ENCODE data around the gene ERVFRD-1. TPM values are rescaled to one million over a fixed set of nuclear protein-coding genes. Genes with fewer than 3 reads are reported as not detected.

Gene ERVFRD-1
- total and polyA plus RNA-seq, 2 experiments from 2014 or later, result 0.06 TPM; not detected in 1

GRCh38 chr6:11132194-11132888 is 20.8 kb upstream of the ERVFRD-1 start:
- no peaks in the 10 kb centered on the region for H3K27me3 Mint-ChIP-seq (ENCODE audit: insufficient read depth, low read depth, poor library complexity)
- Histone ChIP-seq H3K79me2 (replicated peaks; ENCODE audit: insufficient read depth) (peaks cover 46% of the 10 kb centered on the region), H2AFZ (no peak overlapping the region), H3K4me3 (no peak overlapping the region), H3K9me2 (ENCODE audit: insufficient read depth) (peaks cover 5% of the 10 kb centered on the region; the same call in 1 of the 2 replicates), H3K4me2 (no peak overlapping the region), H3K36me3 (ENCODE audit: insufficient read depth) (no peaks in the 10 kb centered on the region), H3K27me3 (ENCODE audit: insufficient read depth) (no peaks in the 10 kb centered on the region), H4K20me1 (replicated peaks; ENCODE audit: insufficient read depth) (peaks cover 19% of the 10 kb centered on the region), H3K27ac (ENCODE audit: low read depth) (no peak overlapping the region), H3F3A (replicated peaks; ENCODE audit: low read depth) (no peaks in the 10 kb centered on the region), H3K4me1 (ENCODE audit: insufficient read depth) (peaks cover 14% of the 10 kb centered on the region; the same call in 1 of the 2 replicates)
- H3K4me1 Mint-ChIP-seq, result peaks cover 28% of the 10 kb centered on the region
- no peak for TF ChIP-seq POLR2AphosphoS5 (IDR thresholded peaks at IDR 0.05; ENCODE audit: low read depth)
- no peak for TF ChIP-seq CREB1 (CRISPR knock-in tag; IDR thresholded peaks at IDR 0.05; ENCODE audit: low read depth)
- TF ChIP-seq REST (IDR thresholded peaks at IDR 0.05; ENCODE audit: unreplicated experiment), result no peak
- no peak for TF ChIP-seq CTCF (conservative IDR thresholded peaks at IDR 0.05; ENCODE audit: low read depth in 2 of 2)
- H3K9me3 Mint-ChIP-seq, result no peaks in the 10 kb centered on the region
- H3K27ac Mint-ChIP-seq, result no peak overlapping the region
- H3K36me3 Mint-ChIP-seq (ENCODE audit: low read depth), result peaks cover 15% of the 10 kb centered on the region
- no peak overlapping the region for H3K4me3 Mint-ChIP-seq
- ATAC-seq (no peak), DNase-seq (ENCODE audit: low spot score) (no peak)

- Histone ChIP-seq H3K4me1 (ENCODE audit: insufficient read depth) (peaks cover 11% of the 10 kb centered on the region; the same call in 1 of the 2 replicates), H3F3A (replicated peaks; ENCODE audit: low read depth) (no peaks in the 10 kb centered on the region), H3K4me3 (no peak overlapping the region), H3K79me2 (replicated peaks; ENCODE audit: insufficient read depth) (peaks cover 63% of the 10 kb centered on the region), H3K27me3 (ENCODE audit: insufficient read depth) (no peaks in the 10 kb centered on the region), H3K27ac (ENCODE audit: low read depth) (0 out of 2 replicates have a peak overlapping the region, but pooled peaks have one; percentile 12), H3K9me2 (ENCODE audit: insufficient read depth) (peaks cover 5% of the 10 kb centered on the region; the same call in 1 of the 2 replicates), H4K20me1 (replicated peaks; ENCODE audit: insufficient read depth) (peaks cover 19% of the 10 kb centered on the region), H3K4me2 (no peak overlapping the region), H2AFZ (no peak overlapping the region), H3K36me3 (ENCODE audit: insufficient read depth) (no peaks in the 10 kb centered on the region)
- no peak for TF ChIP-seq POLR2AphosphoS5 (IDR thresholded peaks at IDR 0.05; ENCODE audit: low read depth)
- TF ChIP-seq ETS1 (IDR thresholded peaks at IDR 0.05), result no peak
- no peak for TF ChIP-seq EZH2 (IDR thresholded peaks at IDR 0.05; ENCODE audit: low read depth, unreplicated experiment)
- TF ChIP-seq ZNF331 (CRISPR knock-in tag; IDR thresholded peaks at IDR 0.05; ENCODE audit: low read depth), result no peak
- no peak for TF ChIP-seq EZH2phosphoT487 (IDR thresholded peaks at IDR 0.05; ENCODE audit: unreplicated experiment)
- TF ChIP-seq REST (IDR thresholded peaks at IDR 0.05; ENCODE audit: unreplicated experiment), result no peak
- no peak for TF ChIP-seq CREB1 (CRISPR knock-in tag; IDR thresholded peaks at IDR 0.05; ENCODE audit: low read depth)
- TF ChIP-seq ZNF114 (CRISPR knock-in tag; IDR thresholded peaks at IDR 0.05), result no peak
- TF ChIP-seq JUNB (IDR thresholded peaks at IDR 0.05; ENCODE audit: unreplicated experiment), result no peak
- H3K9me3 Mint-ChIP-seq, result no peaks in the 10 kb centered on the region
- ATAC-seq (peak; percentile 52), DNase-seq (ENCODE audit: low spot score) (no peak)
- peak overlapping the region; percentile 39; the same call in 1 of the 2 replicates for H3K27ac Mint-ChIP-seq
- no peak overlapping the region for H3K4me3 Mint-ChIP-seq
- peaks cover 28% of the 10 kb centered on the region for H3K4me1 Mint-ChIP-seq
- H3K36me3 Mint-ChIP-seq (ENCODE audit: low read depth), result peaks cover 25% of the 10 kb centered on the region
- H3K27me3 Mint-ChIP-seq (ENCODE audit: insufficient read depth, low read depth, poor library complexity), result peaks cover 2% of the 10 kb centered on the region
Observed at GRCh38 chr6:11130605-11131004, 19.1 kb upstream of the ERVFRD-1 start.
